ENCODE measurements around the gene RASL10A. TPM values are rescaled to one million over a fixed set of nuclear protein-coding genes. Genes with fewer than 3 reads are reported as not detected.
A peak's percentile ranks its signal among the peaks of the same experiment; 100 is the strongest.

Gene RASL10A
- total RNA-seq, 1 experiment from 2014 or later: 0.82 TPM

DNA sequence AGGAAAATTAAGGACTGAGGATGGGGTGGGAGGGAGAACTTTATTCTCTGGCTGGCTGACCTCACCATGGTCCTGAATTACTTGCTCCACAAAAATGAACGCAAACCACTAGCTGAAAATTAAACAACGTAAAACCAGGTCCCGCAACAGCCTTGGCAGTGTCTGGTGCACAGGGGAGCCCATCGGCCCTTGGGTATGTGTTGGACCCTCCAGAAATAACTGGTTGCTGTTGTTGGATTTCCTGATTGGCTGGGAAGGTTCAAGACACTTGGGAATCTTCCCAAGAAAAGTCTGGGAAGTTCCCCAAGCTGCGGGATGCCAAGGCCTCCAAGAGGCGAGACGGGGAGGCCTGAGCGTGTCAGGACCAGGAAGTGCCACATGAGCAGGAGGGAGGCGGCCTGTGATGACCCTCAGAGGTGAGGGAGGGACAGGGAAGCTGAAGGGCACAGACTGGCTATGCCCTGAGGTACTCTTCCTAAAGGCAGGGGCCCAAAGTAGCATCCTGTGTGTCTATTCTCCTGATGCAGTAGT lies 10.4 kb upstream of the RASL10A start:
- ChIA-PET POLR2A (interaction anchor here (2.6 kb wide), 1 partner anchor 18 kb away, joined by 11 read pairs; the partner anchor contains the start of gene GAS2L1), CTCF (no interaction called here)
- peaks cover 5% of the 10 kb centered on the region for H3K4me1 Mint-ChIP-seq (ENCODE audit: insufficient read depth, unreplicated experiment)
- H3K27ac Mint-ChIP-seq (ENCODE audit: low read depth, unreplicated experiment): no peak overlapping the region
- DNase-seq (ENCODE audit: unreplicated experiment): no peak
- no peak overlapping the region for H3K4me3 Mint-ChIP-seq (ENCODE audit: unreplicated experiment)
- intact Hi-C loops (cut with micrococcal nuclease): no loop called here
- H3K9me3 Mint-ChIP-seq (ENCODE audit: unreplicated experiment): no peaks in the 10 kb centered on the region
- H3K36me3 Mint-ChIP-seq (ENCODE audit: insufficient read depth, unreplicated experiment): peaks cover 34% of the 10 kb centered on the region
- BruUV-seq (replicated peaks): no TSS peak
- TF ChIP-seq, protein P1, sequence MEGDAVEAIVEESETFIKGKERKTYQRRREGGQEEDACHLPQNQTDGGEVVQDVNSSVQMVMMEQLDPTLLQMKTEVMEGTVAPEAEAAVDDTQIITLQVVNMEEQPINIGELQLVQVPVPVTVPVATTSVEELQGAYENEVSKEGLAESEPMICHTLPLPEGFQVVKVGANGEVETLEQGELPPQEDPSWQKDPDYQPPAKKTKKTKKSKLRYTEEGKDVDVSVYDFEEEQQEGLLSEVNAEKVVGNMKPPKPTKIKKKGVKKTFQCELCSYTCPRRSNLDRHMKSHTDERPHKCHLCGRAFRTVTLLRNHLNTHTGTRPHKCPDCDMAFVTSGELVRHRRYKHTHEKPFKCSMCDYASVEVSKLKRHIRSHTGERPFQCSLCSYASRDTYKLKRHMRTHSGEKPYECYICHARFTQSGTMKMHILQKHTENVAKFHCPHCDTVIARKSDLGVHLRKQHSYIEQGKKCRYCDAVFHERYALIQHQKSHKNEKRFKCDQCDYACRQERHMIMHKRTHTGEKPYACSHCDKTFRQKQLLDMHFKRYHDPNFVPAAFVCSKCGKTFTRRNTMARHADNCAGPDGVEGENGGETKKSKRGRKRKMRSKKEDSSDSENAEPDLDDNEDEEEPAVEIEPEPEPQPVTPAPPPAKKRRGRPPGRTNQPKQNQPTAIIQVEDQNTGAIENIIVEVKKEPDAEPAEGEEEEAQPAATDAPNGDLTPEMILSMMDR (IDR thresholded peaks at IDR 0.05; ENCODE audit: unreplicated experiment): no peak
- H3K27me3 Mint-ChIP-seq (ENCODE audit: insufficient read depth, unreplicated experiment): no peaks in the 10 kb centered on the region

DNA sequence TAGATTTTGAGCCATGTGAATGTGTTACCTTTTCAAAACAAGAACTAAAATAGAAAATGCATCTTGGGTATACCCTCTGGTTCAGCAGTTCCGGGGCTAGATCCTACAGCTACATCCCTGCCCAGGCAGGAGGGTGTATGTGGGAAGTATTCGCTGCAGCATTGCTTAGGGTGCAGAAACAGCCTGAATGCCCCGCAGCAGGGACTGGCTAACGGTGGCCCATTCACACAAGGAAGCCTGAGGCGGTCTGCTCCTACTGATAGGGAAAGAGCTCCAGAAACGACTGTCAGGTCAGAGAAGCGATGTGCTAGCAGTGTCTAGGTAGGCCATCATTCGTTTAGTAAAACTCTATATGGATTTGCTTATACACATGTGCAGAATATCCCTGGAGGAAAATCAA lies 9.9 kb upstream of the RASL10A start:
- TSS peak; percentile 20 for BruUV-seq (replicated peaks)
- intact Hi-C loops (cut with micrococcal nuclease): no loop called here
- Mint-ChIP-seq H3K4me3 (ENCODE audit: unreplicated experiment) (no peak overlapping the region), H3K9me3 (ENCODE audit: unreplicated experiment) (no peaks in the 10 kb centered on the region), H3K4me1 (ENCODE audit: insufficient read depth, unreplicated experiment) (peaks cover 5% of the 10 kb centered on the region), H3K27me3 (ENCODE audit: insufficient read depth, unreplicated experiment) (no peaks in the 10 kb centered on the region), H3K27ac (ENCODE audit: low read depth, unreplicated experiment) (no peak overlapping the region), H3K36me3 (ENCODE audit: insufficient read depth, unreplicated experiment) (peaks cover 30% of the 10 kb centered on the region)
- TF ChIP-seq, protein P1 (IDR thresholded peaks at IDR 0.05; ENCODE audit: unreplicated experiment): no peak
- DNase-seq (ENCODE audit: unreplicated experiment): no peak
- ChIA-PET POLR2A (no interaction called here), CTCF (interaction anchor here (0.7 kb wide), 1 partner anchor 849 kb away, joined by 3 read pairs; no protein-coding TSS in a partner anchor)

GRCh38 chr22:29323641-29324040 lies 8.1 kb upstream of the RASL10A start:
- no TSS peak for BruUV-seq (replicated peaks)
- CTCF ChIA-PET: no interaction called here
- Mint-ChIP-seq H3K27ac (ENCODE audit: low read depth, unreplicated experiment) (no peak overlapping the region), H3K36me3 (ENCODE audit: insufficient read depth, unreplicated experiment) (peaks cover 18% of the 10 kb centered on the region), H3K4me3 (ENCODE audit: unreplicated experiment) (no peak overlapping the region), H3K27me3 (ENCODE audit: insufficient read depth, unreplicated experiment) (no peaks in the 10 kb centered on the region), H3K9me3 (ENCODE audit: unreplicated experiment) (no peaks in the 10 kb centered on the region), H3K4me1 (ENCODE audit: insufficient read depth, unreplicated experiment) (peaks cover 1% of the 10 kb centered on the region)
- intact Hi-C loops (cut with micrococcal nuclease): no loop called here
- POLR2A ChIA-PET: no interaction called here
- DNase-seq (ENCODE audit: unreplicated experiment): no peak
- TF ChIP-seq, protein P1 (IDR thresholded peaks at IDR 0.05; ENCODE audit: unreplicated experiment): no peak

- POLR2A ChIA-PET: interaction anchor here (0.9 to 2.3 kb wide), 3 partner anchors 9 to 14 kb away, joined by 4 to 10 read pairs (median 4); partner anchors contain the start of gene GAS2L1
- no peak overlapping the region for H3K27ac Mint-ChIP-seq (ENCODE audit: low read depth, unreplicated experiment)
- H3K4me1 Mint-ChIP-seq (ENCODE audit: insufficient read depth, unreplicated experiment): no peaks in the 10 kb centered on the region
- H3K9me3 Mint-ChIP-seq (ENCODE audit: unreplicated experiment): no peaks in the 10 kb centered on the region
- DNase-seq (ENCODE audit: unreplicated experiment): no peak
- intact Hi-C loops (cut with micrococcal nuclease): no loop called here
- peaks cover 12% of the 10 kb centered on the region for H3K27me3 Mint-ChIP-seq (ENCODE audit: insufficient read depth, unreplicated experiment)
- BruUV-seq (replicated peaks): no TSS peak
- TF ChIP-seq, protein P1 (IDR thresholded peaks at IDR 0.05; ENCODE audit: unreplicated experiment): no peak
- H3K36me3 Mint-ChIP-seq (ENCODE audit: insufficient read depth, unreplicated experiment): peaks cover 3% of the 10 kb centered on the region
- no peak overlapping the region for H3K4me3 Mint-ChIP-seq (ENCODE audit: unreplicated experiment)
- CTCF ChIA-PET: interaction anchor here (0.6 to 0.9 kb wide), 3 partner anchors 15 to 31 kb away, joined by 3 to 4 read pairs (median 4); no protein-coding TSS in a partner anchor
Measured at GRCh38 chr22:29320546-29320945, 5.0 kb upstream of the RASL10A start.
